Endothelial cell of umbilical vein (primary cell): Measurements from ENCODE around the gene CHRM1. TPM values are rescaled to one million over a fixed set of nuclear protein-coding genes. Genes with fewer than 3 reads are reported as not detected.

ENCODE experiments used
- BruUV-seq: library from RNA; stranded (reverse); fragments of 400-500 nt; replicated peaks from 2 replicates; lab custom pipeline; 2021; lab: Mats Ljungman, UMichigan
- CTCF ChIA-PET: fragments of 300-600, 350-600 bp; sonication (Branson Sonifier 250); formaldehyde crosslinking; loops from one replicate; lab custom pipeline; 2021; ENCODE audit warnings: antibody characterized with exemption, inconsistent platforms; lab: Charles Lee
- POLR2A ChIA-PET: fragments of 300-600, 350-600 bp; sonication (Branson Sonifier 250); formaldehyde crosslinking; loops from one replicate; lab custom pipeline; 2021; ENCODE audit warnings: antibody characterized with exemption, inconsistent platforms; lab: Charles Lee
- DNase-seq: peaks from one replicate; pipeline ENCODE4 v3.0.0-alpha.2; 2011; ENCODE audit warnings: low read depth, low spot score
- FAIRE-seq: peaks from 2 replicates; lab custom pipeline; 2011; peaks lifted over from hg19 to GRCh38; lab: Jason Lieb, UNC
- H2AFZ ChIP-seq: 2 replicates; pipeline ENCODE4 v1.6.0; 2012; ENCODE audit warnings: low read depth, low read length, control low read depth, inconsistent platforms
- H3K27ac ChIP-seq: 2 replicates; pipeline ENCODE4 v1.5.1; 2011; ENCODE audit warnings: low read depth, mild to moderate bottlenecking, control low read depth, low read length, moderate library complexity; ENCODE audit not compliant: insufficient read depth
- H3K27me3 ChIP-seq, 2 experiments: 2 replicates each; pipeline versions ENCODE4 v1.6.0 to v1.6.1; 2011; ENCODE audit warnings: low read length in 2 of 2, mixed read lengths in 1 of 2; ENCODE audit not compliant: control insufficient read depth in 2 of 2, insufficient read depth in 2 of 2
- H3K36me3 ChIP-seq, 2 experiments: 2 replicates in 1 of 2; 3 replicates in 1 of 2; pipeline ENCODE4 v1.5.1; 2011; ENCODE audit warnings: low read length in 2 of 2, mild to moderate bottlenecking in 1 of 2, moderate library complexity in 1 of 2; ENCODE audit not compliant: control insufficient read depth in 2 of 2, insufficient read depth in 2 of 2; ENCODE audit errors: extremely low read depth in 1 of 2
- H3K4me1 ChIP-seq: 3 replicates; pipeline ENCODE4 v1.5.1; 2011; ENCODE audit warnings: mild to moderate bottlenecking, low read length; ENCODE audit not compliant: control insufficient read depth, insufficient read depth; ENCODE audit errors: extremely low read depth
- H3K4me2 ChIP-seq: 2 replicates; pipeline ENCODE4 v1.6.1; 2011; ENCODE audit warnings: low read length, control low read depth, mixed read lengths; ENCODE audit not compliant: insufficient read depth
- H3K4me3 ChIP-seq, 3 experiments: fragments of 200-600 bp in 1 of 3; sonication (generic), shearing (Covaris generic) in 1 of 3; replicated peaks in 1 of 3; 2 replicates each; pipeline ENCODE4 v1.5.1; 2011 to 2016; ENCODE audit warnings: control low read depth in 3 of 3, low read length in 3 of 3, mild to moderate bottlenecking in 2 of 3, inconsistent platforms in 1 of 3, low read depth in 1 of 3, moderate library complexity in 1 of 3; ENCODE audit not compliant: insufficient read depth in 1 of 3
- H3K79me2 ChIP-seq: 2 replicates; pipeline ENCODE4 v1.6.0; 2012; ENCODE audit warnings: low read length, inconsistent platforms; ENCODE audit not compliant: control insufficient read depth, insufficient read depth
- H3K9ac ChIP-seq: replicated peaks from 2 replicates; pipeline ENCODE3; 2011; ENCODE audit warnings: low read length, control low read depth; ENCODE audit not compliant: insufficient read depth; ENCODE audit errors: extremely low read depth
- H3K9me1 ChIP-seq: replicated peaks from 3 replicates; pipeline ENCODE4 v1.6.0; 2011; ENCODE audit warnings: mild to moderate bottlenecking, low read length; ENCODE audit not compliant: control insufficient read depth, insufficient read depth; ENCODE audit errors: extremely low read depth
- H3K9me3 ChIP-seq: replicated peaks from 2 replicates; pipeline ENCODE4 v1.5.1; 2012; ENCODE audit warnings: low read length, inconsistent platforms; ENCODE audit not compliant: control insufficient read depth, insufficient read depth
- H4K20me1 ChIP-seq: replicated peaks from 2 replicates; pipeline ENCODE3; 2011; ENCODE audit warnings: mild to moderate bottlenecking, low read length; ENCODE audit not compliant: control insufficient read depth, insufficient read depth; ENCODE audit errors: extremely low read depth
- EZH2 ChIP-seq: IDR thresholded peaks from 2 replicates; pipeline ENCODE4 v1.6.1; 2012; ENCODE audit warnings: borderline replicate concordance, low read depth, mild to moderate bottlenecking, moderate library complexity, low read length, inconsistent platforms; ENCODE audit not compliant: severe bottlenecking
- FOS ChIP-seq: IDR thresholded peaks from 2 replicates; pipeline ENCODE4 v1.6.1; 2011; ENCODE audit warnings: mild to moderate bottlenecking, low read length, moderate library complexity, borderline replicate concordance; ENCODE audit not compliant: insufficient read depth
- GATA2 ChIP-seq: IDR thresholded peaks from 2 replicates; pipeline ENCODE4 v1.7.0; 2011; ENCODE audit warnings: low read depth, mild to moderate bottlenecking, moderate library complexity, mixed read lengths, low read length; ENCODE audit not compliant: insufficient read length, insufficient read depth
- JUN ChIP-seq: IDR thresholded peaks from 2 replicates; pipeline ENCODE4 v1.6.1; 2011; ENCODE audit warnings: borderline replicate concordance, low read depth; ENCODE audit not compliant: insufficient read length, insufficient read depth
- MYC ChIP-seq: IDR thresholded peaks from one replicate; pipeline ENCODE4 v1.6.1; 2011; ENCODE audit warnings: mild to moderate bottlenecking, low read depth, low read length
- POLR2A ChIP-seq: IDR thresholded peaks from 2 replicates; pipeline ENCODE4 v1.6.1; 2012; ENCODE audit warnings: low read depth, mild to moderate bottlenecking, control low read depth, low read length
- POLR2AphosphoS5 ChIP-seq: IDR thresholded peaks from 2 replicates; pipeline ENCODE4 v1.6.1; 2012; ENCODE audit warnings: low read depth, mild to moderate bottlenecking, control low read depth, low read length, moderate library complexity; ENCODE audit not compliant: insufficient read depth
- dilution Hi-C: fragments of 300-500 bp; cut with MboI; formaldehyde crosslinking; loops from one replicate; pipeline ENCODE4 v1.15.0; 2019; ENCODE audit warnings: low sequenced_read_pairs; ENCODE audit not compliant: extremely low pct_ligation_motif_present
- intact Hi-C: fragments of 100-400 bp; cut with micrococcal nuclease; formaldehyde crosslinking; loops from one replicate; pipeline ENCODE4 v1.10.0; 2022
- polyA plus RNA-seq, 4 experiments: library from polyadenylated mRNA; depleted of rRNA in 3 of 4; stranded (reverse) in 3 of 4; unstranded in 1 of 4; fragments of >200 nt; gene quantifications; 2 replicates each; pipeline versions ENCODE4 v1.2.1 to v1.2.3, GENCODE V29; 2011 to 2012; ENCODE audit warnings: missing spikeins in 1 of 4
- total RNA-seq: library from RNA; stranded (reverse); gene quantifications from 2 replicates; pipeline ENCODE4 v1.2.3, GENCODE V29; 2021
- TF ChIP-seq, protein P1 (sequence below), 2 donors: IDR thresholded peaks; 1 replicate in 1 of 2; 2 replicates in 1 of 2; pipeline ENCODE4 v1.5.1; 2011; ENCODE audit warnings: low read length in 2 of 2, mild to moderate bottlenecking in 2 of 2, moderate library complexity in 2 of 2, control low read depth in 1 of 2, inconsistent platforms in 1 of 2, low read depth in 1 of 2; ENCODE audit not compliant: insufficient read depth in 1 of 2; ENCODE audit errors: extremely low read depth in 1 of 2
- TF ChIP-seq, protein P2 (sequence below): IDR thresholded peaks from 2 replicates; pipeline ENCODE4 v1.6.1; 2011; ENCODE audit not compliant: insufficient read depth, insufficient read length

The CHRM1 gene
- total and polyA plus RNA-seq, 2 donors (not counting 3 experiments of a cell fraction or from before 2014, with no cell fraction given): not detected

DNA sequence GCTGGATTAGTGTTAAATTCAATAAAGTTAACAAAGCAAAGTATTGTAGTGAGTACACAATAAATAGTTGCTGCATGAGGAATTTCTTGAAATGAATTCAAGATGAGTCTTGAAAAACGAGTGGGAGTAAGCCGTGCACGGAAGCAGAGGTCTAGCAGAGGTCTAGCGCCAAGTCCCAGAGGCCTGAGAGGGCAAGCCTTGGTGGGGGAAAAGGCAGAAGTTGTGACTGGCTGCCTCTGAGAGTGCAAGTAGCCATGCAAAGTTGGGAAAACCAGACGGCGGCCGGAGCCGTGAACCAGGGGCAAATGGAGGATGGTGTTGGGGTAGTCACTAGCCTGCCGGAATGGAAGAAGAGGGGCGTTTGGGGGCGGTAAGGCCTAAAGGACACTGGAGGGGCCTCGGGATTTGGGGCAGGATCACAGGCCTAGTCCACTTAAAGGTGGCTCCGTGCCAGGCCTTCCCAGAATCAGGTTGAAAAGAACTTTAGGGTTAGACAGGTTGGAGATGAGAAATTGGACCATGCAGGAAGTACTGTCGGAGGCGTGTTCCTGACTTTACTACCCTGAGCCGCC, 40.8 kb downstream of the CHRM1 start:
- FAIRE-seq (no peak), DNase-seq (peak; percentile 62)
- dilution Hi-C loops (no loop called here), intact Hi-C loops (loop anchor here (5.0 kb wide), 3 partner anchors 108 to 483 kb away; partner anchors contain the start of genes HNRNPUL2, TAF6L and TTC9C)
- Histone ChIP-seq H3K27me3 (no peaks in the 10 kb centered on the region), H3K4me3 (peak overlapping the region; percentile 5 to 75 (median 63)), H3K36me3 (peaks cover 15 to 21% of the 10 kb centered on the region in 2 experiments), H4K20me1 (peaks cover 3% of the 10 kb centered on the region), H3K4me1 (peaks cover 40% of the 10 kb centered on the region), H2AFZ (peak overlapping the region; percentile 39), H3K27ac (peak overlapping the region; percentile 100), H3K9ac (peak overlapping the region; percentile 100), H3K79me2 (peaks cover 45% of the 10 kb centered on the region), H3K4me2 (peak overlapping the region; percentile 70), H3K9me3 (no peaks in the 10 kb centered on the region), H3K9me1 (no peaks in the 10 kb centered on the region)
- TF ChIP-seq JUN: no peak
- no peak for TF ChIP-seq POLR2A
- TF ChIP-seq, protein P1, sequence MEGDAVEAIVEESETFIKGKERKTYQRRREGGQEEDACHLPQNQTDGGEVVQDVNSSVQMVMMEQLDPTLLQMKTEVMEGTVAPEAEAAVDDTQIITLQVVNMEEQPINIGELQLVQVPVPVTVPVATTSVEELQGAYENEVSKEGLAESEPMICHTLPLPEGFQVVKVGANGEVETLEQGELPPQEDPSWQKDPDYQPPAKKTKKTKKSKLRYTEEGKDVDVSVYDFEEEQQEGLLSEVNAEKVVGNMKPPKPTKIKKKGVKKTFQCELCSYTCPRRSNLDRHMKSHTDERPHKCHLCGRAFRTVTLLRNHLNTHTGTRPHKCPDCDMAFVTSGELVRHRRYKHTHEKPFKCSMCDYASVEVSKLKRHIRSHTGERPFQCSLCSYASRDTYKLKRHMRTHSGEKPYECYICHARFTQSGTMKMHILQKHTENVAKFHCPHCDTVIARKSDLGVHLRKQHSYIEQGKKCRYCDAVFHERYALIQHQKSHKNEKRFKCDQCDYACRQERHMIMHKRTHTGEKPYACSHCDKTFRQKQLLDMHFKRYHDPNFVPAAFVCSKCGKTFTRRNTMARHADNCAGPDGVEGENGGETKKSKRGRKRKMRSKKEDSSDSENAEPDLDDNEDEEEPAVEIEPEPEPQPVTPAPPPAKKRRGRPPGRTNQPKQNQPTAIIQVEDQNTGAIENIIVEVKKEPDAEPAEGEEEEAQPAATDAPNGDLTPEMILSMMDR (IDR thresholded peaks at IDR 0.05; ENCODE audit: extremely low read depth in 1 of 2, insufficient read depth in 1 of 2, low read depth in 1 of 2, low read length in 2 of 2): no peak
- no peak for TF ChIP-seq POLR2AphosphoS5
- TF ChIP-seq FOS: no peak
- no peak for TF ChIP-seq GATA2
- TF ChIP-seq, protein P2, sequence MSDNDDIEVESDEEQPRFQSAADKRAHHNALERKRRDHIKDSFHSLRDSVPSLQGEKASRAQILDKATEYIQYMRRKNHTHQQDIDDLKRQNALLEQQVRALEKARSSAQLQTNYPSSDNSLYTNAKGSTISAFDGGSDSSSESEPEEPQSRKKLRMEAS: no peak
- no peak for TF ChIP-seq EZH2
- TF ChIP-seq MYC: no peak
- ChIA-PET POLR2A (interaction anchor here (1.5 to 1.9 kb wide), 2 partner anchors 24 to 76 kb away, joined by 6 to 11 read pairs; no protein-coding TSS in a partner anchor), CTCF (interaction anchor here (0.9 to 1.7 kb wide), 8 partner anchors 9 to 200 kb away, joined by 3 to 36 read pairs (median 4); partner anchors contain the start of gene TMEM179B)
- no TSS peak for BruUV-seq
